Large intestine (tissue), 3 donors: ENCODE results near the gene SHKBP1. TPM values are rescaled to one million over a fixed set of nuclear protein-coding genes. Genes with fewer than 3 reads are reported as not detected.
"Not testable (repeated sequence)": the region's sequence is repeated elsewhere in the genome, so short reads cannot be mapped to it uniquely, and the experiment has no call there.

Source experiments
- DNase-seq, 2 donors: peaks; one replicate each; pipeline versions ENCODE4 v3.0.0 to v3.0.0-alpha.2; 2013
- H3K27ac ChIP-seq: one replicate; pipeline ENCODE4 v1.5.1; 2013; ENCODE audit warnings: low read length
- H3K27me3 ChIP-seq: 2 replicates; pipeline ENCODE4 v1.6.1; 2013; ENCODE audit warnings: low read length; ENCODE audit not compliant: control insufficient read depth, insufficient read depth
- H3K36me3 ChIP-seq: 2 replicates; pipeline ENCODE4 v1.6.1; 2013; ENCODE audit warnings: low read length; ENCODE audit not compliant: control insufficient read depth, insufficient read depth
- H3K4me1 ChIP-seq: one replicate; pipeline ENCODE4 v1.6.1; 2013; ENCODE audit warnings: low read length; ENCODE audit not compliant: control insufficient read depth, insufficient read depth
- H3K4me3 ChIP-seq: one replicate; pipeline ENCODE4 v1.5.1; 2013; ENCODE audit warnings: low read length
- H3K9me3 ChIP-seq: one replicate; pipeline ENCODE4 v1.6.1; 2013; ENCODE audit warnings: mild to moderate bottlenecking, low read depth, low read length, moderate library complexity; ENCODE audit not compliant: control insufficient read depth
- WGBS: methylation state at CpG from one replicate; pipeline ENCODE4 v1.1.5; 2013; ENCODE audit warnings: low lambda C conversion rate; ENCODE audit not compliant: insufficient coverage; 5-methylcytosine and 5-hydroxymethylcytosine counted together
- polyA plus RNA-seq: library from polyadenylated mRNA; unstranded; fragments of 120-200 nt; gene quantifications from one replicate; pipeline ENCODE4 v1.2.1, GENCODE V29; 2013

Gene SHKBP1
- polyA plus RNA-seq, 1 donor, result 27.8 TPM

GRCh38 chr19:40539070-40539469 lies 37.6 kb upstream of the SHKBP1 start:
- Histone ChIP-seq H3K4me1 (no peaks in the 10 kb centered on the region), H3K4me3 (no peak overlapping the region), H3K9me3 (peaks cover 2% of the 10 kb centered on the region), H3K27ac (no peak overlapping the region), H3K27me3 (peaks cover 2% of the 10 kb centered on the region), H3K36me3 (no peaks in the 10 kb centered on the region)
- no CpG with 5 or more reads among the region's 4 CpGs for WGBS
- no peak for DNase-seq

- DNase-seq, result peak; percentile 48 to 54
- peaks cover 2% of the 10 kb centered on the region for H3K27me3 ChIP-seq
- no peak overlapping the region for H3K27ac ChIP-seq
- no peaks in the 10 kb centered on the region for H3K4me1 ChIP-seq
- no CpG with 5 or more reads among the region's 6 CpGs for whole genome bisulfite sequencing
- no peaks in the 10 kb centered on the region for H3K9me3 ChIP-seq
- H3K4me3 ChIP-seq, result no peak overlapping the region
- H3K36me3 ChIP-seq, result no peaks in the 10 kb centered on the region
Measured at GRCh38 chr19:40542202-40542859, 34.3 kb upstream of the SHKBP1 start.

GRCh38 chr19:40543029-40543597 lies 33.6 kb upstream of the SHKBP1 start:
- no CpG with 5 or more reads among the region's 6 CpGs for WGBS
- no peaks in the 10 kb centered on the region for H3K9me3 ChIP-seq
- no peaks in the 10 kb centered on the region for H3K27me3 ChIP-seq
- H3K4me1 ChIP-seq, result no peaks in the 10 kb centered on the region
- DNase-seq, result no peak
- no peak overlapping the region for H3K4me3 ChIP-seq
- H3K36me3 ChIP-seq, result no peaks in the 10 kb centered on the region
- no peak overlapping the region for H3K27ac ChIP-seq

GRCh38 chr19:40546153-40546841 lies 30.4 kb upstream of the SHKBP1 start:
- H3K4me1 ChIP-seq, H3K36me3 ChIP-seq, H3K27ac ChIP-seq, DNase-seq, H3K4me3 ChIP-seq, H3K9me3 ChIP-seq, H3K27me3 ChIP-seq: not testable (repeated sequence)
- 100% methylated on average over 2 of the region's 3 CpGs for WGBS

- not testable (repeated sequence) for DNase-seq, H3K36me3 ChIP-seq, H3K9me3 ChIP-seq, H3K4me1 ChIP-seq, H3K27me3 ChIP-seq, H3K4me3 ChIP-seq, H3K27ac ChIP-seq
- WGBS, result no CpG with 5 or more reads among the region's 4 CpGs
Measured at GRCh38 chr19:40547190-40547589, 29.5 kb upstream of the SHKBP1 start.

- Histone ChIP-seq H3K9me3 (no peaks in the 10 kb centered on the region), H3K4me3 (no peak overlapping the region), H3K4me1 (peaks cover 2% of the 10 kb centered on the region), H3K27ac (no peak overlapping the region), H3K27me3 (peaks cover 10% of the 10 kb centered on the region), H3K36me3 (no peaks in the 10 kb centered on the region)
- WGBS, result 100% methylated on average over 1 of the region's 1 CpG
- DNase-seq, result no peak
Measured at GRCh38 chr19:40547836-40548235, 28.8 kb upstream of the SHKBP1 start.

- Histone ChIP-seq H3K27me3 (peaks cover 19% of the 10 kb centered on the region), H3K9me3 (no peaks in the 10 kb centered on the region), H3K36me3 (no peaks in the 10 kb centered on the region), H3K27ac (no peak overlapping the region), H3K4me3 (no peak overlapping the region), H3K4me1 (peaks cover 2% of the 10 kb centered on the region)
- WGBS, result 0% methylated on average over 2 of the region's 43 CpGs
- peak in 1 of 2 donors; percentile 47 for DNase-seq
Measured at GRCh38 chr19:40549007-40549708, 27.5 kb upstream of the SHKBP1 start.

- no peaks in the 10 kb centered on the region for H3K9me3 ChIP-seq
- no peak for DNase-seq
- H3K36me3 ChIP-seq, result no peaks in the 10 kb centered on the region
- no peak overlapping the region for H3K4me3 ChIP-seq
- H3K27me3 ChIP-seq, result peaks cover 34% of the 10 kb centered on the region
- WGBS, result no CpG with 5 or more reads among the region's 4 CpGs
- peaks cover 2% of the 10 kb centered on the region for H3K4me1 ChIP-seq
- no peak overlapping the region for H3K27ac ChIP-seq
Measured at GRCh38 chr19:40550951-40551350, 25.7 kb upstream of the SHKBP1 start.

- Histone ChIP-seq H3K36me3 (no peaks in the 10 kb centered on the region), H3K9me3 (no peaks in the 10 kb centered on the region), H3K4me1 (peaks cover 2% of the 10 kb centered on the region), H3K4me3 (no peak overlapping the region), H3K27me3 (peaks cover 40% of the 10 kb centered on the region), H3K27ac (no peak overlapping the region)
- WGBS, result no CpG with 5 or more reads among the region's 3 CpGs
- DNase-seq, result no peak
Measured at GRCh38 chr19:40552848-40553247, 23.8 kb upstream of the SHKBP1 start.
